WTC11 (cell line): Measurements from ENCODE around the gene ERFL. TPM values are rescaled to one million over a fixed set of nuclear protein-coding genes. Genes with fewer than 3 reads are reported as not detected.
A peak's percentile ranks its signal among the peaks of the same experiment; 100 is the strongest.

Experiments
- ATAC-seq: fragments of 200-7000 bp; cut with Tn5 transposase; 2 replicates; pipeline ENCODE4 v1.10.0; 2021; ENCODE audit warnings: mild to moderate bottlenecking, moderate library complexity
- CTCF ChIA-PET: fragments of 300-600 bp; sonication (Branson Sonifier 250); formaldehyde crosslinking; loops from one replicate; lab custom pipeline; 2021; ENCODE audit warnings: antibody characterized with exemption; lab: Charles Lee
- POLR2A ChIA-PET: fragments of 350-600 bp; sonication (Branson Sonifier 250); formaldehyde crosslinking; loops from one replicate; lab custom pipeline; 2021; ENCODE audit warnings: antibody characterized with exemption; lab: Charles Lee
- DNase-seq: peaks from one replicate; pipeline ENCODE4 v3.0.0; 2021; ENCODE audit warnings: low spot score
- H3K27ac Mint-ChIP-seq: 2 replicates; pipeline ENCODE4 v1.8.0; 2021; ENCODE audit warnings: mixed read lengths
- H3K27me3 Mint-ChIP-seq: 2 replicates; pipeline ENCODE4 v1.8.0; 2021; ENCODE audit warnings: low read depth, mild to moderate bottlenecking, moderate library complexity, mixed read lengths
- H3K36me3 Mint-ChIP-seq: 2 replicates; pipeline ENCODE4 v1.8.0; 2021; ENCODE audit warnings: mixed read lengths
- H3K4me1 Mint-ChIP-seq: 2 replicates; pipeline ENCODE4 v1.8.0; 2022; ENCODE audit warnings: mixed read lengths
- H3K4me3 Mint-ChIP-seq: 2 replicates; pipeline ENCODE4 v1.8.0; 2021; ENCODE audit warnings: mild to moderate bottlenecking, moderate library complexity, mixed read lengths
- H3K9me3 Mint-ChIP-seq: 2 replicates; pipeline ENCODE4 v1.8.0; 2021; ENCODE audit warnings: mixed read lengths
- ATF2 ChIP-seq: sonication (generic); formaldehyde crosslinking; IDR thresholded peaks from 2 replicates; pipeline ENCODE4 v1.8.1; 2022; ENCODE audit warnings: low read depth, missing genetic modification reagents, borderline replicate concordance
- CREB1 ChIP-seq: sonication (generic); formaldehyde crosslinking; IDR thresholded peaks from 2 replicates; pipeline ENCODE4 v1.8.0; 2023; ENCODE audit warnings: mild to moderate bottlenecking, missing genetic modification reagents
- CREM ChIP-seq: sonication (generic); formaldehyde crosslinking; IDR thresholded peaks from 2 replicates; pipeline ENCODE4 v1.8.1; 2022; ENCODE audit warnings: mild to moderate bottlenecking, missing genetic modification reagents, moderate library complexity
- CTCF ChIP-seq: fragments of 200-600 bp; IDR thresholded peaks from 2 replicates; pipeline ENCODE4 v1.8.0; 2022; ENCODE audit warnings: antibody characterized with exemption
- ELF4 ChIP-seq: sonication (generic); formaldehyde crosslinking; IDR thresholded peaks from 2 replicates; pipeline ENCODE4 v1.8.1; 2022; ENCODE audit warnings: low read depth, mild to moderate bottlenecking, moderate library complexity, missing genetic modification reagents
- FOXK1 ChIP-seq: sonication (generic); formaldehyde crosslinking; IDR thresholded peaks from 2 replicates; pipeline ENCODE4 v1.8.0; 2022; ENCODE audit warnings: mild to moderate bottlenecking, moderate library complexity, missing genetic modification reagents
- GABPB1 ChIP-seq: sonication (generic); formaldehyde crosslinking; IDR thresholded peaks from 2 replicates; pipeline ENCODE4 v1.8.1; 2023; ENCODE audit warnings: mild to moderate bottlenecking, missing genetic modification reagents
- JUN ChIP-seq: sonication (generic); formaldehyde crosslinking; IDR thresholded peaks from 2 replicates; pipeline ENCODE4 v1.8.0; 2023; ENCODE audit warnings: mild to moderate bottlenecking, missing genetic modification reagents
- MAX ChIP-seq: sonication (generic); formaldehyde crosslinking; IDR thresholded peaks from 2 replicates; pipeline ENCODE4 v1.8.0; 2022; ENCODE audit warnings: mild to moderate bottlenecking, missing genetic modification reagents
- NFATC4 ChIP-seq: fragments of 250-450 bp; sonication (Bioruptor Pico); IDR thresholded peaks from 2 replicates; pipeline ENCODE4 v1.9.0; 2021; ENCODE audit warnings: mild to moderate bottlenecking
- NR1H2 ChIP-seq: sonication (generic); formaldehyde crosslinking; IDR thresholded peaks from 2 replicates; pipeline ENCODE4 v1.9.0; 2021; ENCODE audit warnings: mild to moderate bottlenecking, moderate library complexity, missing genetic modification reagents
- PREB ChIP-seq: sonication (generic); formaldehyde crosslinking; IDR thresholded peaks from 2 replicates; pipeline ENCODE4 v1.8.1; 2022; ENCODE audit warnings: mild to moderate bottlenecking, missing genetic modification reagents, moderate library complexity, borderline replicate concordance
- SMAD3 ChIP-seq: sonication (generic); formaldehyde crosslinking; IDR thresholded peaks from 2 replicates; pipeline ENCODE4 v1.8.0; 2022; ENCODE audit warnings: missing genetic modification reagents, mild to moderate bottlenecking, borderline replicate concordance
- ZBTB21 ChIP-seq: sonication (generic); formaldehyde crosslinking; IDR thresholded peaks from 2 replicates; pipeline ENCODE4 v1.8.1; 2023; ENCODE audit warnings: mild to moderate bottlenecking, missing genetic modification reagents, borderline replicate concordance
- ZNF138 ChIP-seq: sonication (generic); formaldehyde crosslinking; conservative IDR thresholded peaks from 2 replicates; pipeline ENCODE4 v1.8.1; 2022; ENCODE audit warnings: mild to moderate bottlenecking, moderate library complexity, missing genetic modification reagents
- ZNF263 ChIP-seq: sonication (generic); formaldehyde crosslinking; IDR thresholded peaks from 2 replicates; pipeline ENCODE4 v1.8.1; 2022; ENCODE audit warnings: low read depth, mild to moderate bottlenecking, moderate library complexity, missing genetic modification reagents
- ZNF317 ChIP-seq: sonication (generic); formaldehyde crosslinking; IDR thresholded peaks from 2 replicates; pipeline ENCODE4 v1.8.1; 2023; ENCODE audit warnings: low read depth, mild to moderate bottlenecking, moderate library complexity, missing genetic modification reagents, borderline replicate concordance
- ZNF423 ChIP-seq: fragments of 250-450 bp; sonication (Bioruptor Pico); IDR thresholded peaks from 2 replicates; pipeline ENCODE4 v2.1.2; 2022; ENCODE audit warnings: mild to moderate bottlenecking, moderate library complexity
- total RNA-seq: library from RNA; stranded (reverse); gene quantifications from 3 replicates; pipeline ENCODE4 v1.2.3, GENCODE V29; 2021
- TF ChIP-seq, protein P1 (sequence below): sonication (generic); formaldehyde crosslinking; IDR thresholded peaks from 2 replicates; pipeline ENCODE4 v1.8.1; 2023; ENCODE audit warnings: mild to moderate bottlenecking, missing genetic modification reagents
- TF ChIP-seq, protein P2 (sequence below): fragments of 250-450 bp; sonication (Bioruptor Pico); IDR thresholded peaks from 2 replicates; pipeline ENCODE4 v1.8.0; 2021; ENCODE audit warnings: mild to moderate bottlenecking
- TF ChIP-seq, protein P3 (sequence below): sonication (generic); formaldehyde crosslinking; IDR thresholded peaks from 2 replicates; pipeline ENCODE4 v1.8.0; 2023; ENCODE audit warnings: missing genetic modification reagents, mild to moderate bottlenecking, borderline replicate concordance

ERFL gene
- total RNA-seq, 1 experiment from 2014 or later = 0.31 TPM

- 0 out of 2 replicates have a peak, but pooled peaks have one; percentile 43 for TF ChIP-seq MAX (CRISPR knock-in tag)
- peak; percentile 87 for TF ChIP-seq ZNF423 (CRISPR knock-in tag)
- TF ChIP-seq PREB = no peak
- no peak for TF ChIP-seq ZBTB21 (CRISPR knock-in tag)
- no peak for TF ChIP-seq ATF2 (CRISPR knock-in tag)
- 0 out of 2 replicates have a peak, but pooled peaks have one; percentile 34 for TF ChIP-seq FOXK1
- TF ChIP-seq GABPB1 = 0 out of 2 replicates have a peak, but pooled peaks have one; percentile 11
- no peak for TF ChIP-seq NR1H2
- TF ChIP-seq, protein P1, sequence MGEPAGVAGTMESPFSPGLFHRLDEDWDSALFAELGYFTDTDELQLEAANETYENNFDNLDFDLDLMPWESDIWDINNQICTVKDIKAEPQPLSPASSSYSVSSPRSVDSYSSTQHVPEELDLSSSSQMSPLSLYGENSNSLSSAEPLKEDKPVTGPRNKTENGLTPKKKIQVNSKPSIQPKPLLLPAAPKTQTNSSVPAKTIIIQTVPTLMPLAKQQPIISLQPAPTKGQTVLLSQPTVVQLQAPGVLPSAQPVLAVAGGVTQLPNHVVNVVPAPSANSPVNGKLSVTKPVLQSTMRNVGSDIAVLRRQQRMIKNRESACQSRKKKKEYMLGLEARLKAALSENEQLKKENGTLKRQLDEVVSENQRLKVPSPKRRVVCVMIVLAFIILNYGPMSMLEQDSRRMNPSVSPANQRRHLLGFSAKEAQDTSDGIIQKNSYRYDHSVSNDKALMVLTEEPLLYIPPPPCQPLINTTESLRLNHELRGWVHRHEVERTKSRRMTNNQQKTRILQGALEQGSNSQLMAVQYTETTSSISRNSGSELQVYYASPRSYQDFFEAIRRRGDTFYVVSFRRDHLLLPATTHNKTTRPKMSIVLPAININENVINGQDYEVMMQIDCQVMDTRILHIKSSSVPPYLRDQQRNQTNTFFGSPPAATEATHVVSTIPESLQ (CRISPR knock-in tag) = no peak
Observed at GRCh38 chr19:41887711-41888382, 40.4 kb downstream of the ERFL start (continued).

GRCh38 chr19:41886761-41887710 lies 41.2 kb downstream of the ERFL start:
- ChIA-PET CTCF (interaction anchor here (0.7 to 3.3 kb wide), 11 partner anchors 9 to 94 kb away, joined by 3 to 23 read pairs (median 4); partner anchors contain the start of gene RABAC1), POLR2A (interaction anchor here (0.6 to 1.6 kb wide), 2 partner anchors 14 kb away, joined by 3 to 9 read pairs; no protein-coding TSS in a partner anchor)
- Mint-ChIP-seq H3K36me3 (peaks cover 3% of the 10 kb centered on the region), H3K27ac (peak overlapping the region; percentile 58), H3K4me1 (peaks cover 40% of the 10 kb centered on the region), H3K9me3 (no peaks in the 10 kb centered on the region), H3K27me3 (peaks cover 11% of the 10 kb centered on the region), H3K4me3 (peak overlapping the region; percentile 14)
- ATAC-seq (no peak), DNase-seq (no peak)
- TF ChIP-seq NFATC4 (CRISPR knock-in tag) = no peak
- TF ChIP-seq, protein P2, sequence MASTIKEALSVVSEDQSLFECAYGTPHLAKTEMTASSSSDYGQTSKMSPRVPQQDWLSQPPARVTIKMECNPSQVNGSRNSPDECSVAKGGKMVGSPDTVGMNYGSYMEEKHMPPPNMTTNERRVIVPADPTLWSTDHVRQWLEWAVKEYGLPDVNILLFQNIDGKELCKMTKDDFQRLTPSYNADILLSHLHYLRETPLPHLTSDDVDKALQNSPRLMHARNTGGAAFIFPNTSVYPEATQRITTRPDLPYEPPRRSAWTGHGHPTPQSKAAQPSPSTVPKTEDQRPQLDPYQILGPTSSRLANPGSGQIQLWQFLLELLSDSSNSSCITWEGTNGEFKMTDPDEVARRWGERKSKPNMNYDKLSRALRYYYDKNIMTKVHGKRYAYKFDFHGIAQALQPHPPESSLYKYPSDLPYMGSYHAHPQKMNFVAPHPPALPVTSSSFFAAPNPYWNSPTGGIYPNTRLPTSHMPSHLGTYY = no peak
- no peak for TF ChIP-seq ZNF317 (CRISPR knock-in tag)
- TF ChIP-seq SMAD3 = no peak
- TF ChIP-seq JUN (CRISPR knock-in tag) = no peak
- TF ChIP-seq ELF4 (CRISPR knock-in tag) = no peak
- TF ChIP-seq ZBTB21 (CRISPR knock-in tag) = no peak
- no peak for TF ChIP-seq ZNF138 (CRISPR knock-in tag)
- no peak for TF ChIP-seq CREB1 (CRISPR knock-in tag)
- no peak for TF ChIP-seq NR1H2
- no peak for TF ChIP-seq ZNF263 (CRISPR knock-in tag)
- TF ChIP-seq, protein P3, sequence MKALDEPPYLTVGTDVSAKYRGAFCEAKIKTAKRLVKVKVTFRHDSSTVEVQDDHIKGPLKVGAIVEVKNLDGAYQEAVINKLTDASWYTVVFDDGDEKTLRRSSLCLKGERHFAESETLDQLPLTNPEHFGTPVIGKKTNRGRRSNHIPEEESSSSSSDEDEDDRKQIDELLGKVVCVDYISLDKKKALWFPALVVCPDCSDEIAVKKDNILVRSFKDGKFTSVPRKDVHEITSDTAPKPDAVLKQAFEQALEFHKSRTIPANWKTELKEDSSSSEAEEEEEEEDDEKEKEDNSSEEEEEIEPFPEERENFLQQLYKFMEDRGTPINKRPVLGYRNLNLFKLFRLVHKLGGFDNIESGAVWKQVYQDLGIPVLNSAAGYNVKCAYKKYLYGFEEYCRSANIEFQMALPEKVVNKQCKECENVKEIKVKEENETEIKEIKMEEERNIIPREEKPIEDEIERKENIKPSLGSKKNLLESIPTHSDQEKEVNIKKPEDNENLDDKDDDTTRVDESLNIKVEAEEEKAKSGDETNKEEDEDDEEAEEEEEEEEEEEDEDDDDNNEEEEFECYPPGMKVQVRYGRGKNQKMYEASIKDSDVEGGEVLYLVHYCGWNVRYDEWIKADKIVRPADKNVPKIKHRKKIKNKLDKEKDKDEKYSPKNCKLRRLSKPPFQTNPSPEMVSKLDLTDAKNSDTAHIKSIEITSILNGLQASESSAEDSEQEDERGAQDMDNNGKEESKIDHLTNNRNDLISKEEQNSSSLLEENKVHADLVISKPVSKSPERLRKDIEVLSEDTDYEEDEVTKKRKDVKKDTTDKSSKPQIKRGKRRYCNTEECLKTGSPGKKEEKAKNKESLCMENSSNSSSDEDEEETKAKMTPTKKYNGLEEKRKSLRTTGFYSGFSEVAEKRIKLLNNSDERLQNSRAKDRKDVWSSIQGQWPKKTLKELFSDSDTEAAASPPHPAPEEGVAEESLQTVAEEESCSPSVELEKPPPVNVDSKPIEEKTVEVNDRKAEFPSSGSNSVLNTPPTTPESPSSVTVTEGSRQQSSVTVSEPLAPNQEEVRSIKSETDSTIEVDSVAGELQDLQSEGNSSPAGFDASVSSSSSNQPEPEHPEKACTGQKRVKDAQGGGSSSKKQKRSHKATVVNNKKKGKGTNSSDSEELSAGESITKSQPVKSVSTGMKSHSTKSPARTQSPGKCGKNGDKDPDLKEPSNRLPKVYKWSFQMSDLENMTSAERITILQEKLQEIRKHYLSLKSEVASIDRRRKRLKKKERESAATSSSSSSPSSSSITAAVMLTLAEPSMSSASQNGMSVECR (CRISPR knock-in tag) = no peak
- TF ChIP-seq CTCF = no peak
- no peak for TF ChIP-seq CREM
